Measurements from ENCODE around the gene VANGL1. TPM values are rescaled to one million over a fixed set of nuclear protein-coding genes. Genes with fewer than 3 reads are reported as not detected.
"Not testable (repeated sequence)": the region's sequence is repeated elsewhere in the genome, so short reads cannot be mapped to it uniquely, and the experiment has no call there.

VANGL1 gene
- total and polyA plus RNA-seq, 9 donors = 1.8 to 11.0 (median 8.8) TPM

- no peak overlapping the region for H3K27ac ChIP-seq
- WGBS, 3 donors = 76 to 78% (median 77%) methylated on average over 2 of the region's 2 CpGs
- H3K4me3 ChIP-seq = no peak overlapping the region
- DNase-seq = no peak
- no peaks in the 10 kb centered on the region for H3K4me1 ChIP-seq (ENCODE audit: insufficient read depth)
- TF ChIP-seq EP300 (IDR thresholded peaks at IDR 0.05) (no peak), CTCF (IDR thresholded peaks at IDR 0.05) (no peak), POLR2A (IDR thresholded peaks at IDR 0.05) (no peak)
- no peaks in the 10 kb centered on the region for H3K9me3 ChIP-seq
- intact Hi-C loops (cut with DNase I) = no loop called here
- H3K36me3 ChIP-seq = no peaks in the 10 kb centered on the region
- H3K27me3 ChIP-seq = no peaks in the 10 kb centered on the region
Measured at GRCh38 chr1:115630342-115630741, 11.4 kb upstream of the VANGL1 start.

DNA sequence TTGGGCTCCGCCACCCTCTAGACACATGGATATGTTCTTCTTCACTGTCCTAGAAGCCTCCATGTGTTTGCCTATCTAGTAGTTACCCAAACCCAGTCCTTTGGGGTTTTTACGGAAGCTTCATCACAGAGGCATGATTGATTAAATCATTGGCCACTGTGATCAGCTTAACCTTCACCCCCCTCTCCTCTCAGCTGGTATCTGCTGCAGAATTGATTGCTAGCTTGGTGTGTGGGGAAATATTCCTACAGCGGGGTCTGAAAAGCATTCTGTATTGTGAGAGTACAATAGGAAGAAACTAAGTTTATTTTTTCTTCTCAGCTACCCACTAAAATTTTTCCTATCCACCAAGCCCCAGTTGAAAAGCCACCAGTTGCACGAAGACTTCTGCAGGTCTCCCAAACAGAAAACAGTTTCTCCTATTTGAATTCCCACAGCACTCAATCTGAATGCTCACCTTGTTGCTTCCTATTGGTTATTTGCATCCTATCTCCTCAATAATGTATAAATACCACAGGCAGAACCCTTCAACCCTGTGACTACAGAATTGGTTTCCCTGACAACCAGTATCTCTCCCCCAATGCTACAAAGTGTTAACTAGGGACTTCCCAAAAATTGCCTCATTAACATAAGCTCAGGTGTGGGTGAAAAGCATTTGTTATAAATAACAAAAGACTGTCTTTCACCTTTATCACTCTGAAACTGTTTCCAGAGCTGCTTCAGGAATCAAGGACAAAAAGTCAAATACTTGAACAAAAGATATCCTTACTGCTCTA is 9.3 kb upstream of the VANGL1 start:
- Histone ChIP-seq H3K9me3 (no peaks in the 10 kb centered on the region), H3K36me3 (no peaks in the 10 kb centered on the region), H3K27ac (no peak overlapping the region), H3K27me3 (no peaks in the 10 kb centered on the region), H3K4me3 (no peak overlapping the region), H3K4me1 (ENCODE audit: insufficient read depth) (no peaks in the 10 kb centered on the region)
- no peak for DNase-seq
- TF ChIP-seq CTCF (IDR thresholded peaks at IDR 0.05) (no peak), POLR2A (IDR thresholded peaks at IDR 0.05) (no peak), EP300 (IDR thresholded peaks at IDR 0.05) (no peak)
- whole genome bisulfite sequencing, 3 donors = 60 to 91% (median 76%) methylated on average over 4 of the region's 4 CpGs
- intact Hi-C loops (cut with DNase I) = no loop called here

DNA sequence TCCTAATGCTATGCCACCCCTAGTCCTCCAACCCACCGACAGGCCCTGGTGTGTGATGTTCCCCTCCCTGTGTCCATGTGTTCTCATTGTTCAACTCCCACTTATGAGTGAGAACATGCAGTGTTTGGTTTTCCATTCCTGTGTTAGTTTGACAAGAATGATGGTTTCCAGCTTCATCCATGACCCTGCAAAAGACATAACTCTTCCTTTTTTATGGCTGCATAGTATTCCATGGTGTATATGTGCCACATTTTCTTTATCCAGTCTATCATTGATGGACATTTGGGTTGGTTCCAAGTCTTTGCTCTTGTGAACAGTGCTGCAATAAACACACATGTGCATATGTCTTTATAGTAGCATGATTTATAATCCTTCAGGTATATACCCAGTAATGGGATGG is 8.2 kb upstream of the VANGL1 start:
- H3K9me3 ChIP-seq; H3K4me3 ChIP-seq; intact Hi-C loops (cut with DNase I); H3K36me3 ChIP-seq; DNase-seq; H3K27me3 ChIP-seq; H3K4me1 ChIP-seq (ENCODE audit: insufficient read depth); H3K27ac ChIP-seq: not testable (repeated sequence)
- 76 to 93% (median 79%) methylated on average over 1 of the region's 1 CpG for WGBS, 3 donors

- H3K27ac ChIP-seq; H3K4me1 ChIP-seq (ENCODE audit: insufficient read depth); H3K36me3 ChIP-seq; intact Hi-C loops (cut with DNase I); H3K9me3 ChIP-seq; H3K27me3 ChIP-seq; DNase-seq; H3K4me3 ChIP-seq: not testable (repeated sequence)
- 95 to 98% (median 97%) methylated on average over 1 of the region's 1 CpG for WGBS, 3 donors
Measured at GRCh38 chr1:115637247-115637646, 4.5 kb upstream of the VANGL1 start.

DNA sequence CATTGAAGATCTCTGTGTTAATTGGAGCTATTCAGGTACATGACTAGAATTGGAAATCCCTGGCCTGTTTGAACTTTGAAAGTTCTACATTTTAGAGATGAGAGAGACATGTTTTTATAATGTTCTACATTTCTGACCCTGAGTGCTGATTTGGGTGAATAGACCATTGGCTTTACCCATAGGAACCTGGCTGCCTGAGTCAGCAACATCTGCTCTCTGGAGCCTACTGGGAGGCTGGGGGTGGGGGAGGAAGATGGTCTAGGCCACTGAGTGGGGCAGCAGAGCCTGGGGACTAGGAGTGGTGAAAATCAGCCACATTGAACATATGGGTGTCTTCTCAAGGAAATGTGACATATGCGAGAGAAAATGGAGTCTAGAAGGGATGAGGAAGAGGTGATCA is 1.4 kb upstream of the VANGL1 start:
- no peak overlapping the region for H3K27ac ChIP-seq
- intact Hi-C loops (cut with DNase I) = no loop called here
- no peak for DNase-seq
- H3K27me3 ChIP-seq = no peaks in the 10 kb centered on the region
- H3K4me3 ChIP-seq = no peak overlapping the region
- no peak for TF ChIP-seq EP300 (IDR thresholded peaks at IDR 0.05)
- no peak for TF ChIP-seq CTCF (IDR thresholded peaks at IDR 0.05)
- no peak for TF ChIP-seq POLR2A (IDR thresholded peaks at IDR 0.05)
- whole genome bisulfite sequencing, 3 donors = 88 to 100% (median 96%) methylated on average over 1 of the region's 1 CpG
- H3K36me3 ChIP-seq = no peaks in the 10 kb centered on the region
- H3K9me3 ChIP-seq = no peaks in the 10 kb centered on the region
- no peaks in the 10 kb centered on the region for H3K4me1 ChIP-seq (ENCODE audit: insufficient read depth)
